HG03066 (cell line): ENCODE results near the gene DAAM2.

Experiments used
- ATAC-seq: cut with Tn5 transposase; IDR thresholded peaks from one replicate; pipeline ENCODE4 v1.9.1; 2021; ENCODE audit warnings: low read depth; ENCODE audit not compliant: unreplicated experiment

Gene DAAM2

DNA sequence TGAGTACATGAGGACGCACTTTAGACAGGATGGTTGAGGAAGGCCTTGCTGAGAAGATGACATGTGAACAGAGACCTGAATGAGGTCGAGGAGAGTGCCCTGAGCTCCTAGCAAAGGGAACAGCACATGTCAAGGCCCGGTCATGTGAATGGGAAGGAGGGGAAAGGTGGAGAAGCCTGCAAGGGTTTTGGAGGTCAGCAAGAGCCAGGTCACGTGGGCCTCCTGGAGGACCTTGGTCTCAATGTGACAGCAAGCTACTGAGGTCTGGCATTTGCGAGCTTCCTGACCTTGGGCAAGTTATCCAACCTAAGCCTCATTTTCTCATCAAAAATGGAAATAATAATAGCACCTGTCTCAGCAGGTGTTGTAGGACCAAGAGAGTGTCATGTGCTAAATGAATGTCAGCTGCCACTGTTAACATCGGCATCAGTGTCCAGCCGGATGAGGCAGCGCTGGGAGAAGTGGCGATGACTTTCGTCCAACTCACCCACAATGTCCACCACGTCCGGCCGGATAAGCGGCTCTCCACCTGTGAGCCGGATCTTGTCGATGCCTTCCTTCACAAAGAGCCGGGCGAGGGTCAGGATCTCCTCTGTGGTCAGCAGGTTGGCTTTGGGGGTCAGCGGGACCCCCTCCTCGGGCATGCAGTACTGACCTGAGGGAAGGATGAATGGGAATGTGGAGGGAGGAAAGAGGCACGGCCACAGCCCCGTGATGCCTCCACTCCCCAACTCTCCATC lies 133.2 kb downstream of the DAAM2 start:
- ATAC-seq: no peak

DNA sequence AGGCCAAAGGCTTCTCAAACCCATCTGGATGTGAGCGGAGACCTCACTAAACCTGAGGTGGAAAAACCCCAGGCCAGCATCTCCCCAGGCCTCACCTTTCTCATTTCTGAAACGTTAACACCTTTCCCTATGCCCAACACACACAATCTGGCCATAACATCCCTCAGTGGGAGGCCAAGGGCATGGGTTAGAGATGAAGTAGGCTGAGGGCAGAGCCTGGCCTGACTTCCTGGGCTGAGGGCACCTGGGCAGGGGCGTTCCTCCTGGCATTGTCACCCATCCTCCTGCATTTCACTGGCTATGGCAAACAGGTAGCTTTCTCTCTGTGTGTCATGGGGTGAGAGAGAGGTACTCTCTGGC lies 133.7 kb downstream of the DAAM2 start:
- no peak for ATAC-seq

DNA sequence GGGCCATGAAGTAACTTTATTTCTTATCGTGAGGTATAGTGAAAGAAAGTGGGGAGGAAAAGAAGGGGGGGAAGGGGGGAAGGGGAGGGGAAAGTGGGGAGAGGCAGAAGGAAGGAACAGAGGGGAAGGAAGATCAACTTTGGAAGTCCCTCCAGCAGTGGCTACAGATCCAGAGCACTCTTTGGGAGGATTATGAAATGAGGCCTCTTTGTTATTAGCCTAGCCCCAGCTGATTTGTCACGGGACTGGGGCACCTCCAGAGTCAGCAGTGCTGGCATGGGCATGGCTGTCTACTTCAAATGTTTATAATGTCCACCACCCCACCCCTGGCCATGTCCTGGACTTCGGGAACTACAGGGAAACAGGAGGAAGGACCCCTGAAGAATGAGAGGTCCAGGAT lies 134.5 kb downstream of the DAAM2 start:
- no peak for ATAC-seq

DNA sequence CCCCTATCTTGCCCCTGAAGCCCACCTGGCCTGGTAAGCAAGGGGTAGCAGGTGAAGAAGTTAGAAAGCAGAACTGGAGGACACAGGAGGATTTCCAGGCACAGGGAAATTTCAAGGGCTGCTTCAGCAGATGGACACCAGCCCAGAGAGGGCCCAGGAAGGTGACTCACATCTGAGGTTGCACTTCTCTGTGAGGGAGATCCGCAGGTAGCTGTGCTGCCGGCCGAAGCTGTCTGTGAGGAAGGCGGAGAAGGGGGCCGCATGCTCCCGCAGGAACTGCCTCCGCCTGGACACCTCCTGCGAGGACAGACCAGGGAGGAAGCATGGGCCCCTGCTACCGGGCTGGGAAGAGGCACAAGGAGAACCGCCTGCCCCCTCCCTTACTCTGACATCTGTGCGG lies 135.0 kb downstream of the DAAM2 start:
- no peak for ATAC-seq

DNA sequence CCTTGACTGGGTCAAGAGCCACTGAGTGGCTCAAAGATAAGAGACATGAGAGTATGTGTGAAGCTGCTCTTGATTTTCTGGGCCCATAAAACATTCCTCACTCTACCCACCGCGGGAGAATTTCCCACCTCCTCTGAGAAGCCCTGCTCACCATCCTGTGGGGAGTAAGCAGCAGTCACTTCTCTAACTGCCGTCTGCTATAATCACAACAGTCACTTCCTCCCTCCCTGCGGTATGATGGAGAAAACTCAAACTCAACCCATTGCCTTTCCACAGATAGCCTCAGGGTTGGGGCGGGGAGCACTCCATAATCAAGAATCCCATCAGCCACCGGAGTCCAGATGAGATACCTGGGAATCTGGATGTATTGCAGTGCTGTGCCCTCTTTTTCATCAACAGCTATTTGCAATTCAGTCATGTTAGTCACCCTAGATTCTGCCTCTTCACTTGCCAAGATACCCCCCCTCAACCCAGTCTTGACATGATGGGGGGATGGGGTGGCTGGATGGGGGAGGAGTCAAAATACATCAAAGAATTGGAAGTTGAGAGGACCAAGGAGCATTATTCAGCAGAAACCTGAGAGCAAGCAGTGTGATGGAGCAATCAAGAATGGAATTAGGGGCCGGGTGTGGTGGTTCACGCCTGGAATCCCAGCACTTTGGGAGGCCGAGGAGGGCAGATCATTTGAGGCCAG lies 137.0 kb downstream of the DAAM2 start:
- ATAC-seq: no peak

DNA sequence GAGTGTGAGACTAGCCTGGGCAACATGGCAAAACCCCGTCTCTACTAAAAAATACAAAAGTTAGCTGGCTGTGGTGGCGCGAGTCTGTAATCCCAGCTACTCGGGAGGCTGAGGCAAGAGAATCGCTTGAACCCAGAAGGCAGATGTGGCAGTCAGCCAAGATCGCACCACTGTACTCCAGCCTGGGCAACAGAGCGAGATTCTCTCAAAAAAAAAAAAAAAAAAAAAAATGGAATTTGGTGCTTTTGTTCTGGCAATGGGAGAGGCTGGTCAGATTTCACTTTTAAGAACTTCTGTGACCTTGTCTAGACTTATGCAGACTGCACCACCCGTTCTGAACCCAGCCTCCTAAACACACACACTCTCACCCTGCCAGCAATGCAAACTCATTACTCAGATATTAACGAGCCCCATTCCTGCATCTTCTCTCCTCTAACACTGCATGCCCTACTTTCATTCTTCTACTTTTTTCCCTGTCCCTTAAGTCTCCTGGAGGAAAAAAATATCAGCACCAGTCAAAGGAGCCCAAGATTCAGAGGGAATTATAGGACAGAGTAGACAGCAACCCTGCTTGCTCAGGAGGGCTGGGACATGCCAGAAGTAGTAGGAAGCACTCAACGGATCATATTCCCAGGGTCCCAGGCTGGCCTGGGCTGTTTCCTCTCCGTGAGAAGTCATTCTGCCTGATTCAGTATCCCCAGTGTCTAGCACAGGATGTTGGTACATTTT lies 137.7 kb downstream of the DAAM2 start:
- no peak for ATAC-seq

DNA sequence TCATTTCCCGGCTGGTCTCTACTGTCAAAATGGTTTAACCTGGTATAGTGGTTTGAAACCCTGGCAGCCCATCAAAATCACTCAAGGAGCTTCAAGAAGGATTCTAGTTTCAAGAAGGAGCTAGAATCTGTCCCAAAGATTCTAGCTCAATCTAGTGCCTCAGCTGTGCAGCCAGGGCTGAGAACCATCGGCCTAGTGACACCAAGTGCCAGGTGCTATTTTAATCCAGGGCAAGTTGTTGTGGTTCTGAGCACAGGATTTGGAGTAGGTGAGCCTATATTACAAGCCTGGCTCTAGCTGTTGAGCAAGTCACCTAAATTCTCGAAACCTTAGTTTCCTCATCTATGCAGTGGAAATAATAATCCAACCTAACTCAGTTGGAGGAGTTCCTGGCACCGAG lies 138.4 kb downstream of the DAAM2 start:
- ATAC-seq: no peak

DNA sequence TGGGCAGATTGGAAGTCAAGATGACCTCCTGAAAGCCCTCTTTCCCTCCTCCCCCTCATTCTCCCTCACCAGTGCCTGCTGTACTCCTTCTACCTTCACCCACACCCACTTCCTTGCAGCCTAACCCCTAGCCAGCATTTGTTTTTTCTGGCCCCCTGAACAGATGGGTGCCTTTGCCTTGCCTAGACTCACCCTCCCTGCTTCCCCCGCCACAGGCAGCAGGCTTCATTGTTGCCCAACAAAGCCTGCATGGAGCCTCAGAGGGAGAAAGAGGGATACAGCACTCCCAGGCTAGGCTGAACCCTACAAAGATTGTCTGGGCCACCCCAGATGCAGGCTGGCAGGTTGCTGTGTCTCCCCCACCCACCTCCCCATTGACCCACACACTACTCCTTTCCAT lies 139.4 kb downstream of the DAAM2 start:
- ATAC-seq: no peak

DNA sequence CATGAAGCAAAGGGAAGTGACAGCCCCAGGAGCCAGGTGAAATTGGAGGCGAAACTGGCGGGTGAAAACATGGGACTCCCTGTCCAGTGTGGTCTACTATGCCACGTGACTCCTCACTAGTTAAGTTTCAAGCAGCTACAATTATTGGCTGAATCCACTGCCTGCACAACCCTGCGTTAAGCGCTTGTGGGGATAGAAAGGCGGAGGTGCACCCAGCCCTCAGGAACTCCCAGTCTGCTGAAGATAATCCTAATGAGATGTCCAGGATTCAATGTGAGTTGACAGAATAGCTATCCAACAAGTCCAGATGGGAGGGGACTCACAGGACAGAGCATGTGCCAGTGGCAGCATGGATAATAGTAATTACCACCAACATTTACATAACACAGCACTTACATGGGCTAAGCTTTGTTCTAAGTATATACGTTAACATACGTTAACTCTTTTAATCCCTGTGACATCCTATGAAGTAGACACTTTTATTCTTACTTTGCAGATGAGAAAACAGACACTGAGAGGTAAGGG lies 140.3 kb downstream of the DAAM2 start:
- no peak for ATAC-seq

DNA sequence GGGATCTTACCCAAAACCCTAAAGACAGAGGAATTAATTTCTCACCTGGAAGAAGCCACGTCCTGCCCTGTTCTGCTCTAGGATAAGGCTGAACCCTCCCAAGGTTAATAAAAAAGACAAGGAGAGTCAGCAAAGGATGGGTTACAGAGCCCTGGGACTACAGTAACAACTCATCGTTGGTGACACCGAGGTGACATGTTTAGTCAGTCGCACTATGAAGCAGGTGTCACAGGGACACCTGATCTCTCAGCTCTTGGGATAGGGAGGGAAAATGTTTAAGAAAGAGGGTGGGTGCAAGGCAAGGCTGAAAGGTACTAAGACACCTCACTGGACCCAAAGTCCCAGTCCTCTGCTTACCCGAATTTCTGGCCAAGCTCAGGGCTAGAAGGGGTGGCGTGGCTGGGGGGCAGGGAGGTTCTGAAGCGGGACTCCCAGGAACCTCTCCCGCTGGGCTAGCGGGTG lies 141.5 kb downstream of the DAAM2 start:
- no peak for ATAC-seq

DNA sequence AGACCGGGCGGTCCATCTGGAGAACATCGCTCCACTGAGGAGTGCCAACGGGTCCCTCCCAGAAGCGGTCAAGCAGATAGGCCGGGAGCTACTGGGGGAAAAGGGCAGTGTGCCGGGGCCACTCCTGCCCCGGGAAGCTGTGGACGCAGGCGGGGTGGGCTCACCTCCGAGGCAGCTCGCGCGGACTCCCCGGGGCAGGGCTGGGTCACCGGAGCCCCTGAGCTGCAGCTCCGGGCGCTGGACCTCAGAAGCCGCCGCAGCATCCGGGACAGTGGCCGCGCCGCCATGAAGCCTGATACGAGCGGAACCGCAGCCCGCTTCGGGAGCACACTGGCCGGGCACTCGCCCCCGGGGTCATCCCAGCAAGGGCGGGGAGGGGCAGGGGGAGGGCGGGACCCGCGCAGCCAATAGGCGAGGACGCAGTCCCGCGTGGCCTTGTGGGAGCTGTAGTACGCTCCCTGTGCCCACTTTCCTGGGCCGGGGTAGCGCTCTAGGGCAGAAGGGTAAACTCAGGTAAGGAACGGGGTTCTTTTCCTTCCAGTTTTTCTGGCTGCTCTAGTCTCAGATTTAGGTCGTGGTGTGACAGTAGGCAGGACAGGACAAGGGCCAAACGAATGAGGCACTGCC lies 142.1 kb downstream of the DAAM2 start, which contains the start of gene MOCS1:
Gene MOCS1 (minus strand): TSS at position 332 of the 627 bp plus-strand sequence. CDS start 45 bp downstream, at position 287.
- no peak for ATAC-seq

DNA sequence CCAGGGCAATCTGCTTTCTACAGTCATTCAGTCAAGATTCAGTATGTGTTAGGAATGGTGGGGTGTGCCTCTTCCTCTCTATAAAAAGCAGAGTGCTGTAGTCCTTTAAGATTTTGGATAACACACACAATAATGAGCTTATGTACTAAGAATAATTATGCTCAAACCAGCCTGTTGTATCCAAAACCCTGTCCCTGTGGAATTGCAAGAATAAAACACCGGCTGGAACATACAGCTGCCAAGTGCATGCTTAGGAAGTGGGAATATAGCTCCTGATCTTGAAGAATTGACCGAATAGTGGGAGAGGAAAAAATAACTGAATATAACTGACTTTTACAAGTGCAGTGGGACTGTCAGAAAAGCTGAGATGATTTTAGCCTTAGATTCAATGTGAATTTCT lies 143.1 kb downstream of the DAAM2 start:
- ATAC-seq: no peak

DNA sequence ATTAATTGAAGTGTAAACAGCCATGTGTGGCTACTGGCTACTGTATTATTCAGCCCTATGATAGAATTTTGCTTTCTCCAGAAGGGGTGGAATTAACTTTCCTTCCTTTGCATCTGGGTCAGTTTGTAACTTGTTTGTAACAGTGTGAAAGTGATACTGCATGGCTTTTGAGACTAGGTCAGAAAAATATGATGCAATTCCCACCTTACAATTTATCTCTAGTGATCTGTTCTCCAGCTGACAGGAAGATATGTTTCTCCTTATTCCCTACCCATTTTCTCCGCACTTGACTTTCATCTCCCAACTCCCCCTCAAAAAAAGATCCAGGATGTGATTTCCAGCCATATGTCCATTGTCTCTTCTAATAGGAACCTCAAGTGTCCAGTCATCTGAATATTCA lies 144.7 kb downstream of the DAAM2 start:
- ATAC-seq: no peak

DNA sequence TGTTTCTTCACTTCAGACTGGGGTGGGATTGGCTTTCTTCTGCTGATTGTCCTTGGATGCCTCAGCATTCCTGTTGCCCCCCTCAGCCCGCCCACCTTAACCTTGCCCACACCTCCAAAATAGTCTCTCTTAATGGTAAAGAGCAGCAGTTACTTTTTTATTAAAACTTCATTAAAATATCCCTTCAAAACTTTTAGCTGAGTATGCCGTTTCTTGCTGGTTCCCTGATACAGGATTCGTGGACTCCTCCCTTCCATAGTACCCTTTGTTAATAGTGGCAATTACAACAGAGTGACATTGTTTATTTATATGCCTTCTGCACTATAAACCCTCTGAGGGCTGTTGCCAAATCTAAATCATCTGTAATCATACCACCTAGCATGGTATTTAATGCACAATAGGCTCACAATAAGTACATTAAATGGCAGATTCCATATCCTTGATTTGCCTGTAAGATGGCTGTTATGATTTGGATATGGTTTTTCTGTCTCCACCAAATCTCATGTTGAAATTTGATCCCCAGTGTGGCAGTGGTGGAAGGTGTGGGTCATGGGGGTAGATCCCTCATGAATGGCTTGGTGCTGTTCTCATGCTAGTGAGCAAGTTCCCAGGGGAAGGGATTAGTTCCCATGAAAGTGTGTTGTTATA lies 145.6 kb downstream of the DAAM2 start:
- no peak for ATAC-seq

DNA sequence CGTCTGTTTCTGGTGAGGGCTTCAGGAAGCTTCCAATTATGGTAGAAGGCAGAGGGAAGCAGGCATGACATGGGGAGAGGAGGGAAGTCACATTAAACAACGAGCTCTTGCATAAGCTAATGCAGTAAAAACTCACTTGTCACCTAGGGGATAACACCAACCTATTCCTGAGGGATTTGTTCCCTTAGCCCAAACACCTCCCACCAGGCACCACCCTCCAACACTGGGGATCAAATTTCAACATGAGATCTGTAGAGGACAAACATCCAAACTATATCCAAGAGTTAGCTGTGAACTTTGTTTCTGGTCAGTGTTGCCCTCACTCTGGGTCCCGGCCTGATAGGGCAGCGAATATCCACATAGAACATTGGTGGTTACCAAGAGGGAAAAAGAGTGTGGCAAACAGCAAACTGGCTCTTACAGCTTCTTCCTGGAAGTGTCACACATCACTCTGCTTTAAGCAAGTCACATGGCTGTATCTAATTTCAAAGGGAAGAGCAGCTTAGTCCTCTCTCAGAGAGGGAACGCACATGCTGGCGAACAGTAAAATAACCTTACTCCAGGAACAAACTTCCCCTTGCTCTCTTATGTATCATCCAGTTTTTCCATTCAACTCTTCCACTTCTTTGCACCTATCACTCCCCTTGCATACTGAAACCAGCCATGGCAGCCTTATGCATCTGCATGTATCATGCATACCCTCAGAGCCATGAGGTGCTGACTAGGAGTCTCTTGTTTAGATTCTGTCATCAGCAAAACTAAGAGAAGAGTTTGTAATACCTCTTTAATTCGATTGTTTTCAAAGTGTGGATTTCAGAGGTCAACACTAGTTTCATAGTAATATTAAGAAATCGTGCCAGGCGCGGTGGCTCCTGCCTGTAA lies 146.8 kb downstream of the DAAM2 start:
- ATAC-seq: no peak

DNA sequence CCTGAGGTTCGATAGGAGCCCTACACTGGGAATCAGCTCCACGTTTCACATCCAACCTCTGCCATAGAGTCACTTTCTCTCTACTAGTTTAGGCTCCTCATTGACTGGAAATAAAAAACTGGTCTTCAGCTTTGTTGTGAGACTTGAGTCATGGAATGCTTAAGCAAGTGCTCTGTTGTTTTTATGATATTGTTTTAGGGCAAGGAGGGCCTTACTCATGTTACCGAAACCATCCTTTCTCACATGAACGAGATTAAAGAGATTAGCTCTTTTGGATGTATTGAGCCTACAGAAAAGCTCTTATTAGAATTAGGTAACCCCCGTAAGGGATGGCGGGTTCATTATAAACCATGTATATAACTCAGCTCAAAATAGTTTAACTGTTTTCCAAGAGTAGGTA lies 149.0 kb downstream of the DAAM2 start:
- no peak for ATAC-seq

DNA sequence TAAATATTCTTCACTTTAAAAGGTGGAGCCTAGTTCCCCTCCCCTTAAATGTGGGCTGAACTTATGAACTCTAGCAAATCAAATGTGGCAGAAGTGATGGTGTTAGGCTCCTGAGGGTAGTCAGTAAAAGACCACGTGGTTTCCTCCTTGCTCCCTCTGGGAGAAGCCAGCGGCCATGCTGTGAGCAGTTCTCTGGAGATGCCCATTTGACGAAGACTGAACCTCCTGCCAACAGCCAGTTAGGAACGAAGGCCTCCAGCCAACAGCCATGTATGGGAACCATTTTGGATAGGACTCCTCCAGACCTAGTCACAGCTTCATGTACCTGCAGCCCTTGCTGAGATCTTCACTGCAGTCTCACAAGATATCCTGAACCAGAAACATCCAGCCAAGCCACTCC lies 149.6 kb downstream of the DAAM2 start:
- ATAC-seq: no peak

DNA sequence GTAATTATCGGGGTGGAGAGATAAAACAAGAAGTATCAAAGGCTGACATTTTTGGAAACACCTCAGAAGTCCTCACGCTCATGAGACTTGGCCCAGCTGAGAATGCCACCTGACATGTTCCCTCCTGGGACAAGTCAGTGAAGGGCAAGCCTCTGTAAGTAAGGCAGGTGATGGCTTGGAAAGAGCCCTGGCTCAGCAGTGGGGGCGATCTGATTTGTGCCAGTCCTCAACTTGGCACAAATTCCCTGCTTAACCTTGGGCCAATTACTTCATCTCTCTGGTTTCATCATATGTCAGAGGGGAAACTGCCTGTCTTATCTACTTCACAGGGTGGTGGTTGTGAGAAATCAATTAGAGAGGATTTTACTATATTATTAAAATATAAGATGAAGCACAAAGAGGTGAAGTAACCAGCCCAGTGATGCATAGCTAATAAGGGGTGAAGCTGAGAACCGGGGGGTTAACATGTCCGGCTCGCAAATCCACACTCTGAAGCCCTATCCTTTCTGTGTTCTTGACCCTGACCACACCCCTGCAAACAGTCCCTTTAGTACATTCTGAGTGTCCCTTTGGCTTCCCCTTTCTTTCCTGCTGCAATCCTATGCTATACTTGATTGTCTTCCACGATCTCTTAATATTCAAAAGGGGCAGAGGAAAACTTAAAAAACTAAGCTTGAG lies 150.9 kb downstream of the DAAM2 start:
- ATAC-seq: no peak

DNA sequence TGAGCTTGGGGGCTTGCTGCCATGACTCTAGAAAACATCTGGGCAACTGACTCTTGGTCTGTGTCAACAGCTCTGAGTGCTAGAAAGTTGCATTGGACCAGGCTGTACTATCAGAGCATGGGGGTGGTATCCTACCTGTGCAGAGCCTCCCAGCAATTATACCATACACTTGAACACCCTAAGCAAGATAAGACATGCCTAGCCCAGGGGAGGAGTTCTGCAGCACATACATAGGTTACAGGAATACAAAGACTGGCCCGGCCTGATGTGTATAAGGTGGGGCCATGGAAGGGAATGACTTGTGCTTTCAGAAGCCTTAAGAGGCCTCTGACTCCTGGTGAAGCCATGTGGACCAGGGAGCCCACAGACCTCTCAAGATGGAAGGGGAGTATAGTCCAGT lies 153.4 kb downstream of the DAAM2 start:
- no peak for ATAC-seq
